Activated CD8-positive, alpha-beta memory T cell treated with anti-CD3 and anti-CD28 coated beads for 48 hours (primary cell): Measurements from ENCODE around the gene CLCN7.

Experiments
- DNase-seq, 3 experiments: peaks; one replicate each; pipeline ENCODE4 v3.0.0-alpha.2; 2020; ENCODE audit warnings: low read depth in 2 of 3, low spot score in 2 of 3

CLCN7 gene

DNA sequence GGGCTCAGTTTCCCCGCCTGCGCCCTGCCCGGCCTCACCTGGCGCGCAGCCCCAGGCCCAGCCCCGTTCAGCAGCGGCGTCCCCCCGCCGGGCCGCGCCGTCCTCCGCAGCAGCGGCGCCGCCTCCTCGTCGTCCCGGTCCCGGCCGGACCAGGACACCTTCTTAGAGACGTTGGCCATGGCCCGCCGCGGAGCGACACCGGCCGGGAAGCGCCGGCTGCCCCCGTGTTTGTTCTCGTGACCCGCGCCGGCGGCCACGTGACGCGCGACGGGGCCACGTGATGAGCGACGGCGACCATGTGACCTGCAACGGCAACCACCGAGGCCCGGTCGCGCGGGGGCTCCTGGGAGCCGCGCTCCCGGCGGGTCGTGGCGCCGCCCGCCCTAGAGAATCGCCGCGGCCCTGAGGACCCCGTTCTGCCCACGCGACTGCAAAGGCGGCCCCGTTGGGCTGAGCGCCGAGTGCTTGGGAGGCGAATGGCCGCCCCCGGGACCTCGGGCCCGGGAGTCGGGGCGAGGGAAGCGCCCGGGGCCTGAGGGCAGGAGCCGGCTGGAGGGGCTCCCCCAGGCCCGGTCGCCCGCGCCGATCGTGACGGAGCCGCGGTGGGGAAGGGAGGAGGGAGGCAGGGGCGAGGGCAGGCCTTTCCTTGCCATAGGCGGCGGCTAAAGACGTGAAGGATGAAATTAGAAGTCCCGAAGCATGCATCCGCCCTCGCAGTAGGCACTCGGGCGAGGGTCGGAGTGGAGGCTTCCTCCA lies at the start of gene CLCN7:
Gene CLCN7 (minus strand): TSS at position 233 of the 756 bp plus-strand sequence. CDS start 54 bp downstream, at position 179.
- DNase-seq, result peak; percentile 60 to 79 (median 78)

DNA sequence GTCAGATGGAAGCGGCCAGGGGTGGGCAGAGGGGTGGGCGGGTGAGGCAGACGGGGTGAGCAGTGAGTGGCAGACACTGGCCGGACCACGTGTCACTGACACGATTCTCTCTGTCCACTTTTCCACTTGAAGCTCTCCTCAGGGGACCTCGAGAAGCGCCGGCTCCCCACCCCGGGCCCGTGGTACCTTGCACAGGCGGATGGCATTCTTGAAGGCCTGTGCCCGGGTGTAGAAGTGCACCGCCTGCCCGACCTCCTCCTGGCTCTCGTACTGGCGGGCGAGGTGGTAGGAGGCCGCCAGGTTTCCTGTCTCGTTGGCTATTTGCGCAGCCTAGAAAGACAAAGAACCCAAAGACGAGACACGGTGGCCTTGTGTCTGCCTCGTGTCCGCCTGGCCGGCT lies 49.5 kb upstream of the CLCN7 start:
- no peak for DNase-seq

DNA sequence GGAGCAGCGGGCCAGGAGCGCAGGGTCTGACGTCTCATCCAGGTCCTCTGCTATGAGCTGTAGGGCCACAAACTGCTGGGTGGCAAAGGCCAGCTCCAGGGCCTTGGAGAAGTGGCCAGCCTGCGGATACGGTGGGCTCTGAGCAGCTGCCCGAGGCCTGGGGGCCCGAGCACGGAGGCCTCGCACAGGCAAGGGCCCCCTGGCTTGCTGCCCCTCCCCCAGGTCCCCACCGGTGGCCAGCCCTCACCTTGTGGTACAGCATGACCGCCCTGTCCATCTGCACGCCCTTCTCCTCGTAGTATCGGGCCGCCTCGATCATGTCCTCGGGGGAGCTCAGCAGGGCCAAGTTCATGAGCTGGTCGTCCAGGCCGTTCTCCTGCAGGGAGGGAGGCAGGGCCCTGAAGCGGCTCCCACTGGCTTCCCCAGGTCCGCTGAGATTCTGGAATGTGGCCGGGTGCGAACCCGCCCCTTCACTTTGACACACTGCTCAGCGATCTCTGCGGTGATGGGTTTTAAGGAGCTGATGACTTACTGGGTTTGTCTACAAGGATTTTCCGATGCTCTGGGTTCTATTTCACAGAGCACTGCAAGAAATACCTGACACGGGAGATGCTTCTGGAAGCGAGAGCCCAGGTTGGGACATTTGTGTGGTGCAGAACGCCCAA lies 48.9 kb upstream of the CLCN7 start:
- no peak for DNase-seq

DNA sequence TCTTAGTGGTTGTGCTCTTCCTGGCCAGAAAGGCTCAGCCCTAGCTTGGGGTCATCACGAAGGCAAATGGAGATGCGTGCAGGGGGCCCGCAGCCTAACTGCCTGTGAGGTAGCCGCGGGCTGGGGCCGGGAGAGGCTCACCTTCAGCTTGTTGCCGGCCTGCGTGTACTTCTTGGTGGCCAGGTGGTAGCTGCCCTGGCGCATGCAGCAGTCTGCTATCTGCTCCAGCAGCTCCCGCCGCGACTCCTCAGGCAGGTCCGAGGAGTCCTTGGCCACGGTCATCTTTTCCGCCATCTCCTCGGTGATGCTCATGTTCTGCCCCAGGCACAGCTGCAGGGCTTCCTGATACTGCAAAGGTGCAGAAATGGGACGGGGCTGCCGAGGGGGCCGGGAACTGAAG lies 45.6 kb upstream of the CLCN7 start:
- DNase-seq, result no peak

DNA sequence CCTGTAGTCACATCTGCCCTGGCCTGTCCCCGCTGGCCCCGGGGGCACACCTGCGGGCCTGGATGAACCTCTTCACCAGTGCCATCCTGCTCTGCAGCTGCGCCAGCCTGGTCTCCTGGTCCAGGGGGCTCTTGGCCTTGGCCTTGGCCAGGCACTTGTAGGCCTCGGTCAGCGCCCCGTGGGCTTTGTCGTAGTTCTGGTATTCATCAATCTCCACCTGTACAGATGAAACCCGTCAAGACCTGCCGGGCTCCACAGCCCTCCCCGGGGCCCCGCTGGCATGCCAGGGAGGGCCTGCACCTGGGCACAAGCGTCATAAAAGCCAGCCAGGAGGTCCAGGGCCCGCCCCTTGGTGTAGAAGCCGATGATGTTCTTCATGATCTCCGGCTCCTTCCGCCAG lies 45.0 kb upstream of the CLCN7 start:
- no peak for DNase-seq

DNA sequence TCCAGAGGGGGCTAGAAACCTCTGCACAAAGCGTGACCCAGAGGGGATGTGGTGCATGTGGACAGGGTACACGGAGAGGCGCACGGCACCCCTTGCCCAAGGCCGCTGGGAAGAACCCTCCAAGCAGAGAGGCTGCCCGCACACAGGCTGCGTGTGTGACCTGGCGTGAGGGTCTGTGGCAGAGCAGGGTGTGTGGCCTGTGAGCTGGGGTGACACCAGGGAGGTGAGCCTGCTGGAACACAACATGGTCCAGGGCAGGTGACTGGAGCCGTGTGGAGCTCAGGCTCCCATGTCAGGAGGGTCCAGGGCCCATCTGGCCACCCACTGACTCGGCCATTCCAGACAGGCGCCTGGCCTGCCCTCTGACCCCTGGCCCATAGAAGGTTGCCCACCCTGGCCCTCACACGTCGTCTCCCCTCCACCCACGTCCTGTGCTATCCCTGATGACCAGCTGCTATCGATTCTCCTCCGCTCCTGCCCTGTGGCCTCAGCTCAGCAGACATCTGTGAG lies 43.9 kb upstream of the CLCN7 start:
- no peak for DNase-seq

DNA sequence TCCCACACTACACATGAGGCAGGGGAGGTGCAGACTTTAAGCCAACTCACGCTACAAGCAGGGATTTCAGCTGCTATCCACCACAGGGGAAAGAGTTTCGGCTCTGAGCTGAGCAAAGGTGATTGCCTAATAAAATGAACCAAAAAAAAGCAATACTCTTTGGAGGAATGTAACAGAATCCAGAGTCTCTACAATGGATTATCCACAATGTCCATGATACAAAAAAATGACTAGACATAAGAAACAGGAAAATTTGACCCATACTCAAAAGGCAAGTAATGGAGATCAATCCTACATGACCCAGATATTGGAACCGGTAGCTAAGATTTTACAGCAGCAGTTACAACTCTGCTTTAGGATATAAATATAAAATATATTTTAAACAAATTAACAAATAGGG lies 39.7 kb upstream of the CLCN7 start:
- DNase-seq, result no peak

DNA sequence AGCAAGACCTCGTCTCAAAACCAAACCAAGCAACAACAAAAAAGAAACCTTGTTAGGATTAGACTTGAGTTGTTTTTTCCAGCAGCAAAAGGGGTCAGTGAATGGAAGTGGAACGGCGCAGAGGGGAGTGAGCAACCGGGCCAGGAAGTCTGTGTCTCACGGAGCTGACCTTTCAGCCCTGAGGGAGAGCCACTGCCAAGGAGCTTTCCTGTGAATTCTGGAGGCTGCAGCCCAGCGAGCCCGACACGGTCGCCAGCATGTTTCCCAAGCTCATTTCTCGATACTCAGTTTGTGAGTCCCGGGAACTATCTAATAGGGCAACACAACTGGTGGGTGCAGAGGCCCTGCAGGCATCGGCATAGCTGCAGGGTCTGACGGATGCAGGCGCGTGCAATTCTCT lies 37.9 kb upstream of the CLCN7 start:
- DNase-seq, result no peak

- DNase-seq, result no peak
Observed at GRCh38 chr16:1511662-1512569, 37.1 kb upstream of the CLCN7 start.

GRCh38 chr16:1510941-1511351 lies 36.1 kb upstream of the CLCN7 start:
- no peak for DNase-seq

GRCh38 chr16:1510272-1510671 lies 35.4 kb upstream of the CLCN7 start:
- DNase-seq, result no peak

DNA sequence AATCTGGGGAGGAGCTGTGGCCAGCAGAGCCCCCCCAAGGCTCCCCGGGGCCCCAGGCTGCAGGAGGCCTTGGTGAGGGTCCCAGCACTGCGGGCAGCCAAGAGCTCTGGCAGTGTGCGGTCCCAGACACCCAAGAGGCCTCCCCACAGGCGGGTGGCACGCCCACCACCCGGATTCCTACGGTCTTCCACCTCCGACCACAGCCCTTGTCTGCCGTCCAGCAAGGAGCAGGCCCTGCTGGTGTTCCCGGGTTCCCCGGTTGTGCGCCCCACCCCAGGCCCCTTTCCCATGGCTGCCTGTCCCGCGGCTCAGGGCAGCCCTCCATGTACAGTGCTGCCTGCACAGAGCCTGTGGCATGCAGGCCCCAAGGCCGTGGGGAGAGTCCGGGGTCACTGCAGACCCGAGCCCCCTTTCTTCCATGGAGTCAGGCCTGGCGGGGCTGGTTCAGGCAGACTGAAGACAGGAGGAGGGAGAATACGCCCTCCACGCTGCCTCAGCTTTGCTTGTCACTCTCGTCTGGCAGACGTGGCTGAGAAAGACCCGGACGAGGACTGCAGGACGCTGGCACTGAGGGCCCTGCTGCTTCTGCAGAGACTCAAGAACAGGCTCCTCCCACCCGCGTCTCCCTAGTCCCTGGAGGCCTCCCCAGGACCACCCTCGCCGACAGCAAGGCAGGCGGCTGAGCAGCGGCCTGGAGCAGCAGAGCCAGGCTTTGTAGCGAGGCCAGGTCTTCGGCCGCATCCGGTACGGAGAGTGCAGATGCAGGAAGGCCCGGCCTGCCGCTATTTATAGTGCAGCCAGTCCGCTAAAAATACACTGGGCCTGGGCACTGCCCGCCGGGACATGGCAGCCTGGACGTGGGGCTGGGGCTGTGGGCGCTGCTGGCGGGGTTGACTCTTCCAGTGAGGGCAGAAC lies 34.7 kb upstream of the CLCN7 start:
- no peak for DNase-seq

DNA sequence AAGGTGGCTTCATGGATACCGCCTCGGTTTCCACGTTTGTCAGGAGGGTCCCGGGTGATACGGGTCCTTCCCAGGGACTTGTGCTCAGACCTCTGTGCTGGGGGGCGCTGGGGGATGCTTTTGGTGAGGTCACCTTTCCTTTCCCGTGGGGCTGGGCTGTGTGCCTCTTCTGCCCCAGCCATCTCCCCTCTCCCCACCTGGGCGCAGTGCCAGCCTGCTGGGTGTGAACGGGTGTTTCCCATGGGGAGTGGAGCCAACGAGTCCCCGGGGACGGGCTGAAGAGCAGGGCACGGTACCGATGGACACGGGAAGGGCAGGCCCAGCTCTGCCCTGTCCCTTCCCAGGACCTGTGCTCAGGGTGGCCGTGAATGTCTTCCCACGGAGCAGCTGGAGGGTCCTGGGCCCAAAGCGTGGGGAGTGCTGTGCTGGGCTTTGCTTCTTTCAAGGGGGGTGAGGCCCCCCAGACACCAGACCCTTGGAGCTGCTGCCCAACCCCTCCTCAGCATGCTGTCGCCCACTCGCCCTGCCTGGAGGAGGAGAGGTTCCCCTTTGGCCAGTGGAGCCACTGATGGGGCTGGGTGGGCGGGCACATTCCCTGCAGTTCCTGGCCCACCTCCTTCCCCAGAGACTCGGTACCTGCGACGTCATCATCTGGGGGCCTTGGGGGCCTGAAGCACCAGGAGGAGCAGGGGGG lies 33.8 kb upstream of the CLCN7 start:
- DNase-seq, result no peak

DNA sequence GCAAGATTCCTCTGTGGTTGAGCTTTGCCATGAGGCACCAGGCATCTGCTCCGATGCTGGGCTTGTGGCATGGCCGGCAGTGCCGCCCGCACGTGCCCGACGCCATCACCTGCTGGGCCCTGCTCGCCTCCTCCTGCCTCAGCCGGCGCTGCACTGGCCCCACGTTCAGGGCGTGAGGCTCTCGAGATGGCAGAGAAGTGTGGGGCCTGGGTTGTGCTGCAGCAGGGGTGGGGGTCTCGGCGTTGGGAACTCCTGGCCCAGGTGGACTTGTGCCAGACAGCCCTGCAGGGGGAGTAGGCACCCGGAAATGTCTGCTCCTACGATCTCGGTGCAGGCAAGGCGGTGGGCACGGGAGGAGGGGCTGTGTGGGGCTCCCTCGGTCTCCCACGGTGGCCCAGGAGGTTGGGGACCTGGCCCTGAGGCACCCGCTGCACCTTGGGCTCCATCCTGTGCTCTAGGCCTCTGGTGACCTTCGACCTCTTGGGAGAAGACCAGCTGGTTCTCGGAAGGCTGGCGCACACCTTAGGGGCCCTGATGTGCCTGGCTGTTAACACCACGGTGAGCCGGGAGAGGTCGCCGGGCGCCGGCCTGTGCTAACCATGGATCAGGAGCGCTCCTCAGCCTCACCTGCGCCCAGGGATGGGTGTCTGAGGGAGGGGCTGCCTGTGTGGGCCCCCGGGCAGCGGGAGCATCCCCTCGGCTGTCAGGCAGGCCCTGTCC lies 31.8 kb upstream of the CLCN7 start:
- DNase-seq, result no peak

DNA sequence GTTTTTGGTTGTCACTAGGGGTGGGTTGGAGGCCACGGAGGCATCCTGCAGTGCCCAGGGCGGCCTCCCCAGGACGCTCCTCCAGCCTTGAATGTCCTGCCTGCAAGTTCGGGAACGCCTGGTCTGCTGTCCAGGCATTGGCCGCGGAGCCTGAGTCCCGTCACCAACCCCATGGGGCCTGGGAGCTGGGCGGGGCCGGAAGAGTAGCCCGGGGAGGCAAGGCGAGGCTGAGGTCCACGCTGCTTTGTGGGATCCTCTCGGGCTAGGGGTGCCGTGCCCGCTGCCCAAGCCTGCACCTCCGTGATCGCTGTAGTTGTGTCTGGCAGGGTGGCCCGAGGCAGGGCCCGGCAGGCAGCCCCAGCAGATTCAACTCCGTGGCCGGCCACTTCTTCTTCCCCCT lies 31.1 kb upstream of the CLCN7 start:
- no peak for DNase-seq

DNA sequence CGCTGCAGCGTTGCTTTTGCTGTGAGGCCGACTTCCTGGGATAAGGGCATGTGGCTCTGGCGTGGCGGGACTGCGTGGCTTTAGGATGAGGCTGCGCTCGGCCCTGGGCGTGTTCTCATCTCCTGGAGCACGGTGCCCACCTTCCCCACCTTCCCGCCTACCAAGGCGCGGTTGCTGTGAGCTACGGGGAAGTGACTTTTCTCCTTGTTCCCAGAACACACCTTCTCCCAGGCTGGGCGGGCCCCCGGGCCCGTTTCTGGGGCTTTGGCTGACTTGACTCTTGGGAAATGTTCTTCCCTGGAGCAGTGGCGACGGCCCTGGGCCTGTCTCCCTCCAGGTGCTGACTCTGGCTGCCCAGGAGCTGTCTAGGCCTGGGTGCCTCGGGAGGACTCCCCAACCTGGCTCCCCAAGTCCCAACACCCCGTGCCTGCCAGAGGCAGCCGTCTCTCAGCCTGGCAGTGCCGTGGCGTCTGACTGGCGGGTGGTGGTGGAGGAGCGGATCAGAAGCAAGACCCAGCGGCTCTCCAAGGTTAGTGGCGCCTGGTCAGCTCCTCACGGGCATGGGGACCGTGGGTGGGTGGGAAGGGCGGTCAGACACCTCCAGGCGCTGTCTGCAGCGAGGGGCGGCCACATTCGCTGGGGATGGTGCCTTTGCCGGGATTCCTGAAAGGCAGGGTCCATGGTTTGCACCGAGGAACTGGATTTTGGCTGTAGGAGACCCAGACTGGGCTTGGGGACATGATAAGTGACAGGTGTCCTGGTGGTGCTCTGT lies 30.4 kb upstream of the CLCN7 start:
- DNase-seq, result no peak

GRCh38 chr16:1503110-1503955 lies 28.5 kb upstream of the CLCN7 start:
- no peak for DNase-seq
